CD4-positive, alpha-beta T cell (primary cell): Measurements from ENCODE around the gene TUBB. TPM values are rescaled to one million over a fixed set of nuclear protein-coding genes. Genes with fewer than 3 reads are reported as not detected.

ENCODE experiments used
- ATAC-seq: fragments of 200-7000 bp; cut with Tn5 transposase; one replicate; pipeline ENCODE4 v1.10.0; 2022; ENCODE audit warnings: mild to moderate bottlenecking; ENCODE audit not compliant: poor library complexity
- CTCF ChIA-PET: fragments of 350-600 bp; sonication (Branson Sonifier 250); formaldehyde crosslinking; loops from one replicate; lab custom pipeline; 2021; ENCODE audit warnings: antibody characterized with exemption, inconsistent platforms; lab: Charles Lee
- POLR2A ChIA-PET: fragments of 350-600 bp; sonication (Branson Sonifier 250); formaldehyde crosslinking; loops from one replicate; lab custom pipeline; 2021; ENCODE audit warnings: antibody characterized with exemption, inconsistent platforms; lab: Charles Lee
- DNase-seq, 14 experiments: peaks; one replicate each; pipeline ENCODE4 v3.0.0-alpha.2; 2013 to 2020; ENCODE audit warnings: mixed read lengths in 2 of 14
- H3K27ac ChIP-seq, 2 donors: one replicate each; pipeline versions ENCODE4 v1.5.1 to v1.7.0; 2013; ENCODE audit warnings: low read length in 2 of 2, low read depth in 1 of 2, mild to moderate bottlenecking in 1 of 2
- H3K27me3 ChIP-seq, 2 experiments: 1 replicate in 1 of 2; 2 replicates in 1 of 2; pipeline versions ENCODE4 v1.6.1 to v1.7.0; 2013; ENCODE audit warnings: low read length in 2 of 2, control low read depth in 1 of 2, mild to moderate bottlenecking in 1 of 2, moderate library complexity in 1 of 2; ENCODE audit not compliant: insufficient read depth in 2 of 2, control insufficient read depth in 1 of 2
- H3K36me3 ChIP-seq: one replicate; pipeline ENCODE4 v1.6.1; 2013; ENCODE audit warnings: low read length, control low read depth; ENCODE audit not compliant: insufficient read depth
- H3K4me1 ChIP-seq: one replicate; pipeline ENCODE4 v1.6.1; 2013; ENCODE audit warnings: low read length, control low read depth; ENCODE audit not compliant: insufficient read depth
- H3K4me3 ChIP-seq: one replicate; pipeline ENCODE4 v1.5.1; 2013; ENCODE audit warnings: mild to moderate bottlenecking, low read length, moderate library complexity
- H3K9me3 ChIP-seq, 2 experiments: 1 replicate in 1 of 2; 2 replicates in 1 of 2; pipeline versions ENCODE4 v1.6.1 to v1.7.0; 2013; ENCODE audit warnings: low read length in 2 of 2, mild to moderate bottlenecking in 2 of 2, control low read depth in 1 of 2, moderate library complexity in 1 of 2; ENCODE audit not compliant: control insufficient read depth in 1 of 2, insufficient read depth in 1 of 2
- H3K27ac Mint-ChIP-seq: one replicate; pipeline ENCODE4 v1.8.0; 2020; ENCODE audit warnings: mixed read lengths
- H3K27me3 Mint-ChIP-seq: one replicate; pipeline ENCODE4 v1.8.0; 2021; ENCODE audit warnings: mixed read lengths
- H3K36me3 Mint-ChIP-seq: one replicate; pipeline ENCODE4 v1.8.0; 2021; ENCODE audit warnings: low read depth, mixed read lengths
- H3K4me1 Mint-ChIP-seq: one replicate; pipeline ENCODE4 v1.8.0; 2021; ENCODE audit warnings: low read depth, mixed read lengths
- H3K4me3 Mint-ChIP-seq: one replicate; pipeline ENCODE4 v1.8.0; 2020; ENCODE audit warnings: mild to moderate bottlenecking, mixed read lengths
- H3K9me3 Mint-ChIP-seq: one replicate; pipeline ENCODE4 v1.8.0; 2020; ENCODE audit warnings: mixed read lengths
- intact Hi-C, 2 experiments: fragments of 100-400 bp; cut with DNase I in 1 of 2; cut with micrococcal nuclease in 1 of 2; formaldehyde crosslinking; loops; one replicate each; pipeline versions ENCODE4 v1.15.1 to v1.9.0; 2023 to 2025; cut with DNase I, micrococcal nuclease
- total RNA-seq, 174 experiments: library from RNA in 2 of 174; stranded (reverse) in 2 of 174; gene quantifications; one replicate each; pipeline ENCODE4 v1.2.3 and lab custom pipeline; 2021 to 2026
- TF ChIP-seq, protein P1 (sequence below): fragments of 200-600 bp; IDR thresholded peaks from one replicate; pipeline ENCODE4 v1.8.0; 2022; ENCODE audit warnings: antibody characterized with exemption, mild to moderate bottlenecking

TUBB gene
- total RNA-seq, 2 experiments from 2014 or later = 76.0 to 78.4 TPM

GRCh38 chr6:30735668-30736314 lies 15.6 kb downstream of the TUBB start:
- Mint-ChIP-seq H3K27me3 (no peaks in the 10 kb centered on the region), H3K36me3 (peaks cover 52% of the 10 kb centered on the region), H3K4me1 (peaks cover 61% of the 10 kb centered on the region), H3K27ac (peak overlapping the region; percentile 66), H3K4me3 (peak overlapping the region; percentile 80), H3K9me3 (no peaks in the 10 kb centered on the region)
- peaks cover 67% of the 10 kb centered on the region for H3K4me1 ChIP-seq
- no peaks in the 10 kb centered on the region for H3K27me3 ChIP-seq
- intact Hi-C loops = loop anchor here in 1 of 2 experiments (1.0 kb wide), 1 partner anchor 23 kb away; no protein-coding TSS in a partner anchor
- H3K9me3 ChIP-seq = no peaks in the 10 kb centered on the region
- ATAC-seq (no peak), DNase-seq (no peak)
- ChIA-PET POLR2A (interaction anchor here (1.1 to 7.2 kb wide), 7 partner anchors 12 to 118 kb away, joined by 3 to 54 read pairs (median 5); partner anchors contain the start of genes DHX16, MDC1, MRPS18B and PPP1R10), CTCF (interaction anchor here (0.9 to 3.3 kb wide), 5 partner anchors 9 to 254 kb away, joined by 4 to 10 read pairs (median 4); partner anchors contain the start of gene IER3)
- H3K4me3 ChIP-seq = no peak overlapping the region
- H3K27ac ChIP-seq = peak overlapping the region in 1 of 2 donors; percentile 27
- H3K36me3 ChIP-seq = peaks cover 55% of the 10 kb centered on the region
- TF ChIP-seq, protein P1, sequence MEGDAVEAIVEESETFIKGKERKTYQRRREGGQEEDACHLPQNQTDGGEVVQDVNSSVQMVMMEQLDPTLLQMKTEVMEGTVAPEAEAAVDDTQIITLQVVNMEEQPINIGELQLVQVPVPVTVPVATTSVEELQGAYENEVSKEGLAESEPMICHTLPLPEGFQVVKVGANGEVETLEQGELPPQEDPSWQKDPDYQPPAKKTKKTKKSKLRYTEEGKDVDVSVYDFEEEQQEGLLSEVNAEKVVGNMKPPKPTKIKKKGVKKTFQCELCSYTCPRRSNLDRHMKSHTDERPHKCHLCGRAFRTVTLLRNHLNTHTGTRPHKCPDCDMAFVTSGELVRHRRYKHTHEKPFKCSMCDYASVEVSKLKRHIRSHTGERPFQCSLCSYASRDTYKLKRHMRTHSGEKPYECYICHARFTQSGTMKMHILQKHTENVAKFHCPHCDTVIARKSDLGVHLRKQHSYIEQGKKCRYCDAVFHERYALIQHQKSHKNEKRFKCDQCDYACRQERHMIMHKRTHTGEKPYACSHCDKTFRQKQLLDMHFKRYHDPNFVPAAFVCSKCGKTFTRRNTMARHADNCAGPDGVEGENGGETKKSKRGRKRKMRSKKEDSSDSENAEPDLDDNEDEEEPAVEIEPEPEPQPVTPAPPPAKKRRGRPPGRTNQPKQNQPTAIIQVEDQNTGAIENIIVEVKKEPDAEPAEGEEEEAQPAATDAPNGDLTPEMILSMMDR = no peak

GRCh38 chr6:30738532-30738931 lies 18.4 kb downstream of the TUBB start:
- Histone ChIP-seq H3K27me3 (no peaks in the 10 kb centered on the region), H3K9me3 (no peaks in the 10 kb centered on the region), H3K4me1 (peaks cover 84% of the 10 kb centered on the region), H3K4me3 (no peak overlapping the region), H3K27ac (no peak overlapping the region), H3K36me3 (peaks cover 47% of the 10 kb centered on the region)
- peak overlapping the region; percentile 5 for H3K4me3 Mint-ChIP-seq
- DNase-seq (no peak), ATAC-seq (no peak)
- peaks cover 74% of the 10 kb centered on the region for H3K4me1 Mint-ChIP-seq
- H3K27ac Mint-ChIP-seq = peak overlapping the region; percentile 34
- H3K9me3 Mint-ChIP-seq = no peaks in the 10 kb centered on the region
- H3K27me3 Mint-ChIP-seq = no peaks in the 10 kb centered on the region
- POLR2A ChIA-PET = interaction anchor here (0.7 to 7.2 kb wide), 10 partner anchors 11 to 288 kb away, joined by 3 to 54 read pairs (median 4); partner anchors contain the start of genes MDC1, MRPS18B and TUBB
- peaks cover 59% of the 10 kb centered on the region for H3K36me3 Mint-ChIP-seq
- TF ChIP-seq, protein P1 = no peak
- intact Hi-C loops = no loop called here
- CTCF ChIA-PET = interaction anchor here (0.6 to 3.3 kb wide), 4 partner anchors 8 to 95 kb away, joined by 3 to 10 read pairs (median 7); no protein-coding TSS in a partner anchor

- DNase-seq (no peak), ATAC-seq (no peak)
- POLR2A ChIA-PET = interaction anchor here (0.7 to 1.0 kb wide), 3 partner anchors 13 to 74 kb away, joined by 3 to 4 read pairs (median 3); partner anchors contain the start of gene DHX16
- H3K27me3 Mint-ChIP-seq = no peaks in the 10 kb centered on the region
- TF ChIP-seq, protein P1 = no peak
- CTCF ChIA-PET = interaction anchor here (0.7 to 2.1 kb wide), 3 partner anchors 10 to 65 kb away, joined by 3 to 14 read pairs (median 3); no protein-coding TSS in a partner anchor
- Histone ChIP-seq H3K36me3 (peaks cover 31% of the 10 kb centered on the region), H3K4me3 (no peak overlapping the region), H3K9me3 (no peaks in the 10 kb centered on the region), H3K4me1 (peaks cover 86% of the 10 kb centered on the region), H3K27me3 (no peaks in the 10 kb centered on the region), H3K27ac (no peak overlapping the region)
- intact Hi-C loops = loop anchor here (5.0 to 10.0 kb wide), 3 partner anchors 87 to 347 kb away; no protein-coding TSS in a partner anchor
- H3K27ac Mint-ChIP-seq = peak overlapping the region; percentile 59
- peak overlapping the region; percentile 52 for H3K4me3 Mint-ChIP-seq
- H3K36me3 Mint-ChIP-seq = peaks cover 52% of the 10 kb centered on the region
- H3K9me3 Mint-ChIP-seq = no peaks in the 10 kb centered on the region
- H3K4me1 Mint-ChIP-seq = peaks cover 76% of the 10 kb centered on the region
These were observed 20.4 kb downstream of the TUBB start for GRCh38 chr6:30740540-30740870.
